Measurements from ENCODE around the gene ZNF232. TPM values are rescaled to one million over a fixed set of nuclear protein-coding genes. Genes with fewer than 3 reads are reported as not detected.
"Not testable (repeated sequence)": the region's sequence is repeated elsewhere in the genome, so short reads cannot be mapped to it uniquely, and the experiment has no call there.

Gene ZNF232
- total and polyA plus RNA-seq, 2 experiments from 2014 or later = 24.8 to 24.9 TPM

GRCh38 chr17:5122586-5123342 lies 11.1 kb upstream of the ZNF232 start:
- Histone ChIP-seq H3K4me2 (peak overlapping the region; percentile 83), H4K20me1 (replicated peaks; ENCODE audit: insufficient read depth) (no peaks in the 10 kb centered on the region), H3K27ac (ENCODE audit: low read depth) (no peak overlapping the region), H3K79me2 (replicated peaks; ENCODE audit: insufficient read depth) (no peaks in the 10 kb centered on the region), H3F3A (replicated peaks; ENCODE audit: low read depth) (no peaks in the 10 kb centered on the region), H3K36me3 (ENCODE audit: insufficient read depth) (no peaks in the 10 kb centered on the region), H3K4me1 (ENCODE audit: insufficient read depth) (no peaks in the 10 kb centered on the region), H3K9me2 (ENCODE audit: insufficient read depth) (no peaks in the 10 kb centered on the region), H2AFZ (0 out of 2 replicates have a peak overlapping the region, but pooled peaks have one; percentile 69), H3K4me3 (peak overlapping the region; percentile 72), H3K27me3 (ENCODE audit: insufficient read depth) (peaks cover 22% of the 10 kb centered on the region)
- peak; percentile 67 for DNase-seq (ENCODE audit: low spot score)
- H3K4me1 Mint-ChIP-seq = peaks cover 8% of the 10 kb centered on the region; the same call in 1 of the 3 replicates
- no peak overlapping the region for H3K27ac Mint-ChIP-seq
- peaks cover 23% of the 10 kb centered on the region for H3K27me3 Mint-ChIP-seq (ENCODE audit: insufficient read depth, low read depth, poor library complexity)
- peak overlapping the region; percentile 72 for H3K4me3 Mint-ChIP-seq
- H3K9me3 Mint-ChIP-seq = peaks cover 12% of the 10 kb centered on the region
- peak; percentile 81 for ATAC-seq
- H3K36me3 Mint-ChIP-seq (ENCODE audit: low read depth) = peaks cover 24% of the 10 kb centered on the region
- TF ChIP-seq ZNF462 (CRISPR knock-in tag; IDR thresholded peaks at IDR 0.05) (no peak), CTCF (conservative IDR thresholded peaks at IDR 0.05; ENCODE audit: low read depth in 2 of 2) (peak in 1 of 2 experiments; percentile 23; a peak in 1 of 4 replicates), EZH2 (IDR thresholded peaks at IDR 0.05; ENCODE audit: low read depth, unreplicated experiment) (peak; percentile 45), POLR2AphosphoS5 (IDR thresholded peaks at IDR 0.05; ENCODE audit: low read depth) (peak; percentile 52)

GRCh38 chr17:5122056-5122455 lies 10.4 kb upstream of the ZNF232 start:
- H3K27ac Mint-ChIP-seq; H3K9me2 ChIP-seq (ENCODE audit: insufficient read depth); DNase-seq (ENCODE audit: low spot score); H3F3A ChIP-seq (replicated peaks; ENCODE audit: low read depth); H3K4me1 ChIP-seq (ENCODE audit: insufficient read depth); H3K4me1 Mint-ChIP-seq; ATAC-seq; H3K36me3 ChIP-seq (ENCODE audit: insufficient read depth); H4K20me1 ChIP-seq (replicated peaks; ENCODE audit: insufficient read depth); H3K27ac ChIP-seq (ENCODE audit: low read depth); H3K79me2 ChIP-seq (replicated peaks; ENCODE audit: insufficient read depth): not testable (repeated sequence)
- peak overlapping the region; percentile 62 for H3K4me3 Mint-ChIP-seq
- Histone ChIP-seq H3K4me3 (peak overlapping the region; percentile 72), H3K27me3 (ENCODE audit: insufficient read depth) (peaks cover 22% of the 10 kb centered on the region), H2AFZ (0 out of 2 replicates have a peak overlapping the region, but pooled peaks have one; percentile 69), H3K4me2 (peak overlapping the region; percentile 83)
- peaks cover 15% of the 10 kb centered on the region for H3K9me3 Mint-ChIP-seq
- H3K36me3 Mint-ChIP-seq (ENCODE audit: low read depth) = peaks cover 28% of the 10 kb centered on the region
- H3K27me3 Mint-ChIP-seq (ENCODE audit: insufficient read depth, low read depth, poor library complexity) = peaks cover 26% of the 10 kb centered on the region

Data from GM23338 (cell line).